DMS153 (cell line): Measurements from ENCODE around the gene FGFR3.

Experiments
- DNase-seq: peaks from one replicate; lab custom pipeline; 2025; lab: John Stamatoyannopoulos, UW

The FGFR3 gene

DNA sequence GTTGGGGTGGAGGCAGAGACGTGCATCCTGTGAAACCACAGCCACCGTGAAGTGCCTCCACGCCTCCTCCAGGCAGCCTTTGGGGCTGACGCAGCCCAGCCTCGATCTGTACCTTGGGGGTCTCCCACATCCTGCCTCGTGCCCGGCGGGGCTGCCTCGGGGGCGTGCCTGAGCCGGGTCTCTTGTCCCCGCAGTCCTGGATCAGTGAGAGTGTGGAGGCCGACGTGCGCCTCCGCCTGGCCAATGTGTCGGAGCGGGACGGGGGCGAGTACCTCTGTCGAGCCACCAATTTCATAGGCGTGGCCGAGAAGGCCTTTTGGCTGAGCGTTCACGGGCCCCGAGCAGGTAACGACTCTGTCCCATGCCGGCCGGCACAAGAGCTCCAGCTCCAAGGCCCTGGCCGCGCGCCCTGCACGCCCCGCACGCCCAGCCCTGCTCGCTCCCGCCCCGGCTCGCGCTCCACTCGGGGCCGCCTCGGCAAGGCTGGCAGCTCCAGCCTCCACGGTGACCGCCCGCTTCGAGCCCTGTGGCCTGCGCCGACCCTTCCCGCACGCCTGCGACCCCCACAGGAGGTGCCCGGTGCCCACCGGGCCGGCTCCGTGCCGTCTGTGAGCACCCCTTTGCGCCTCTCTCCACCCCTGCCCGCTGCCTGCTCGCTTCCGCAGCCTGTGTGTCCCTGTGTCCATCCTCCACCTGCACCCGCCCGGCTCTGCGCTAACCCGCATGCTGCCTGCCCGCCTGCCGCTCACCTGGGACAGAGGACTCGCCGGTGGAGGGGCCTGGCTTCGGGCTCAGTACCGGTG lies 9.8 kb downstream of the FGFR3 start:
- no peak for DNase-seq

DNA sequence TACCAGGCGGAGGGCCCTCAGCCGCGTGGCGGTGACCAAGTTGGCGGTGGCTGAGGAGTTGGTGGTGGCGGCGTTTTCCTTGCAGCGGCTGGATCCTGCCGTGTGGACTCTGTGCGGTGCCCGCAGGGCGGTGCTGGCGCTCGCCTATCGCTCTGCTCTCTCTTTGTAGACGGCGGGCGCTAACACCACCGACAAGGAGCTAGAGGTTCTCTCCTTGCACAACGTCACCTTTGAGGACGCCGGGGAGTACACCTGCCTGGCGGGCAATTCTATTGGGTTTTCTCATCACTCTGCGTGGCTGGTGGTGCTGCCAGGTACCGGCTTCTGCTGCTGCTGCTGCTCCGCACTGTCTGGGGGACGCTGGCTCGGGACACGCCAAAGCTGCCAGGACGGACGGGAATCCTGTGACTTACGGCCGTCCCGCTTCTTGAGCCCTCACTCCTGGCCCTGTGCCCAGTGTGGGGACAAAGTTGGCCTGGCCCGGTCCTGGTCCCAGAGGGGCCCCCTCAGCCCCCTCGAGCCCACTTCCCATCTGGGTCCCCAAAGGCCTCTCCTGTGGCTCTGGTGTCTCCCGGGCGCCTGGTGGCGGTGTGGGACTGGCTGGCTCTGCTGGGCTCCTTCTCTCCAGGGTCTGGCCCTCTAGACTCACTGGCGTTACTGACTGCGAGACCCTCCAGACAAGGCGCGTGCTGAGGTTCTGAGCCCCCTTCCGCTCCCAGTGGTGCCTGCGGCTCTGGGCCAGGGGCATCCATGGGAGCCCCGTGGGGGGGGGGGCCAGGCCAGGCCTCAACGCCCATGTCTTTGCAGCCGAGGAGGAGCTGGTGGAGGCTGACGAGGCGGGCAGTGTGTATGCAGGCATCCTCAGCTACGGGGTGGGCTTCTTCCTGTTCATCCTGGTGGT lies 10.7 kb downstream of the FGFR3 start:
- no peak for DNase-seq

DNA sequence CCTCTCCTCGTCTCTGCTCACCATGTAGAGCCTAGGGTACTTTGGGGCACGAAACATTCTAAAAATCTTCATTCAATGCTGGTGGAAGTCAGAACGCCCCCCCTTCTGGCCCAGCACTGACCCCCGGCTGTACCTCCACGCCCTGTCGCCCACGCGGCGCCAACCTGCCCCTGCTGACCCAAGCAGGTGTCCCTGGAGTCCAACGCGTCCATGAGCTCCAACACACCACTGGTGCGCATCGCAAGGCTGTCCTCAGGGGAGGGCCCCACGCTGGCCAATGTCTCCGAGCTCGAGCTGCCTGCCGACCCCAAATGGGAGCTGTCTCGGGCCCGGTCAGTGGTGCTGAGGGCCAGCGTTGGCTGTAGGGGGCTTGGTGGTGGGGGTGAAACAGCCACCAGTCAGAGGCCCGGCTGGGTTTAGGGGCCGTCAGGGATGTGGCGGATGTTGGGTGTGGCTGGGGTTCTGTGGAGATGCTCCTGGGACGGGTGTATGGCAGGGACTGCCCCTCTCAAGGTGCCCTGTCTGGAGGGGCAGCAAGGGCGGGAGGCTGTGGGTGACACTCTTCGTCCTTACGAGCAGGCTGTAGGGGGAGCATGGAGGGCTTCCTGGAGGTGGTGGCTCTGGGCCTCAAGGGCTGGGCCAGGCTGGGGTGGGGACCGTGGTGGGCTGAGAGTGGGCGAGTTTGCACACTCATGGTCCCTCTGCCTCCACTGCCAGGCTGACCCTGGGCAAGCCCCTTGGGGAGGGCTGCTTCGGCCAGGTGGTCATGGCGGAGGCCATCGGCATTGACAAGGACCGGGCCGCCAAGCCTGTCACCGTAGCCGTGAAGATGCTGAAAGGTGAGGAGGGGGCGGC lies 11.8 kb downstream of the FGFR3 start:
- no peak for DNase-seq

DNA sequence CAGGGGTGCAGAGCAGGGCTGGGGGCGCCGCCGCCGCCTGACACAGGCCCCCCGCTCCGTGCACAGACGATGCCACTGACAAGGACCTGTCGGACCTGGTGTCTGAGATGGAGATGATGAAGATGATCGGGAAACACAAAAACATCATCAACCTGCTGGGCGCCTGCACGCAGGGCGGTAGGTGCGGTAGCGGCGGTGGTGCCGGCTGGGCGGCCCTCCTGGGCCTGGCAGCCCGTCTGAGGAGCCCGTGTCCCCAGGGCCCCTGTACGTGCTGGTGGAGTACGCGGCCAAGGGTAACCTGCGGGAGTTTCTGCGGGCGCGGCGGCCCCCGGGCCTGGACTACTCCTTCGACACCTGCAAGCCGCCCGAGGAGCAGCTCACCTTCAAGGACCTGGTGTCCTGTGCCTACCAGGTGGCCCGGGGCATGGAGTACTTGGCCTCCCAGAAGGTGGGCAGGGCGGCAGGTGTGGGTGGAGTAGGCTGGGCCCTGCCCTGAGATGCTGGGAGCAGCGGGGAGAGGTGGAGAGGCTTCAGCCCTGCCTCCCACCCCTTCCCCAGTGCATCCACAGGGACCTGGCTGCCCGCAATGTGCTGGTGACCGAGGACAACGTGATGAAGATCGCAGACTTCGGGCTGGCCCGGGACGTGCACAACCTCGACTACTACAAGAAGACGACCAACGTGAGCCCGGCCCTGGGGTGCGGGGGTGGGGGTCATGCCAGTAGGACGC lies 12.6 kb downstream of the FGFR3 start:
- no peak for DNase-seq

DNA sequence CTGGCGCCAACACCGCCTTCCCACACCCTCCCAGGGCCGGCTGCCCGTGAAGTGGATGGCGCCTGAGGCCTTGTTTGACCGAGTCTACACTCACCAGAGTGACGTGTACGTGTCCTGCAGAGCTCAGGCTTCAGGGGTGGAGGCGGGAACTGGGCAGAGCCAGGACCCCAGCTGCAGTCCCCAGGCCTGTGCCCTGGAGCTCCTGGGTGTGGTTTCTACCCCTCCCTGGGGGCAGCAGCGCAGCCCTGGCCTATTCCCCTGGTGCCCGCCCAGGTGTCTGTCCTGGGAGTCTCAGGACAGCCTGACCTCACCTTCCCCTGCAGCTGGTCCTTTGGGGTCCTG lies 13.1 kb downstream of the FGFR3 start:
- no peak for DNase-seq

- DNase-seq, result no peak
These were observed 13.7 kb downstream of the FGFR3 start for GRCh38 chr4:1806596-1807331.

- DNase-seq, result no peak
These were observed 14.3 kb downstream of the FGFR3 start for GRCh38 chr4:1807332-1807777.

- DNase-seq, result no peak
These were observed 15.3 kb downstream of the FGFR3 start for GRCh38 chr4:1808396-1808795.

- DNase-seq, result no peak
These were observed 16.0 kb downstream of the FGFR3 start for GRCh38 chr4:1808851-1809753.

- no peak for DNase-seq
These were observed 16.8 kb downstream of the FGFR3 start for GRCh38 chr4:1809754-1810502.

GRCh38 chr4:1810765-1811164 lies 17.7 kb downstream of the FGFR3 start:
- no peak for DNase-seq

DNA sequence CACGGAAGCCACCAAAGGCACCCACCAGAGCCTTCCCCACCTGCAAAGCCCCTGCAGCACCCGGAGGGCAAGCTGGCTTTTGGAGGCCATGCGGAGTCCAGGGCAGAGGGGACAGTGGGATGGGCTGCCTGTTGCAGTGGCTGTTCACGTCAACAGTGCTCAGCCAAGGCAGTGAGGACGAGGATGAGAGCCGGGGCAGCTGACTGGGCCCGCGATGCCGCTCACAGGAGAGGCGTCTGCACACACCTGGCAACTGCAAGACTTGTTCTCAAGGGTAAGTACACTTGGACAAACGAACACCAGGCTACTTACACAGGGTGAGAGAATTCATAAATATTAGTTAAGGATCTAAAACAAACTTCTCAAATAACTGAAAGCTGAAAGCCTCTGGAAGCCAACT lies 19.6 kb downstream of the FGFR3 start:
- no peak for DNase-seq

DNA sequence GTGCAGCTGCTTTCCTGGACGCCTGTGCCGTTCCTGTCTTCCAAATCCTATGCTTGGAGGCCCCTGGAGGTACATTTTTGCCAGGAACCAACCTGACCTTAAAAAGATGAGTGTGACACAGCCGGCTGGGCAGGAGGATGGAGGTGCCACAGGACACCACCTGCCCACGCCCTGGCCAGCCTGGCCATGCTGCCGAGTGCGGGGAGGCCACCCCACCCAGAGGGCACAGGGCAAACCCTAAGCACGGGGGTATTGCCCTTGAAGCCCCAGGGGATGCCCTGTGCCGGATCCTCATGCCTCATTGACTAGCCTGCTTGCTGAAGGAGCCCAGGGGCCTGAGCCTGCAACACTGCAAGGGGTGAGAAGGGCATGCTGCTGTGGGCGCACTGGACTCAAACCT lies 20.1 kb downstream of the FGFR3 start:
- no peak for DNase-seq

GRCh38 chr4:1813915-1814314 lies 20.8 kb downstream of the FGFR3 start:
- no peak for DNase-seq

GRCh38 chr4:1814453-1814852 lies 21.4 kb downstream of the FGFR3 start:
- no peak for DNase-seq

GRCh38 chr4:1815096-1815996 lies 22.3 kb downstream of the FGFR3 start:
- DNase-seq, result no peak

GRCh38 chr4:1815997-1816860 lies 23.1 kb downstream of the FGFR3 start:
- DNase-seq, result no peak
